Neutrophil (primary cell): ENCODE data around the gene ZFP36L1.
A peak's percentile ranks its signal among the peaks of the same experiment; 100 is the strongest.

Source experiments
- H3K27ac ChIP-seq: fragments of 200-600 bp; sonication (generic); 2 replicates; pipeline ENCODE4 v1.5.1; 2016; ENCODE audit warnings: mild to moderate bottlenecking, moderate library complexity
- H3K27me3 ChIP-seq: fragments of 200-600 bp; sonication (generic); 2 replicates; pipeline ENCODE4 v1.6.0; 2016; ENCODE audit warnings: mild to moderate bottlenecking
- H3K36me3 ChIP-seq: fragments of 200-600 bp; sonication (generic); 2 replicates; pipeline ENCODE4 v1.5.1; 2017
- H3K4me1 ChIP-seq, 2 experiments: fragments of 200-600 bp in 1 of 2; sonication (generic) in 1 of 2; 1 replicate in 1 of 2; 2 replicates in 1 of 2; pipeline versions ENCODE4 v1.5.1 to v1.6.1; 2013 to 2016; ENCODE audit warnings: low read depth in 1 of 2, low read length in 1 of 2, mild to moderate bottlenecking in 1 of 2, moderate library complexity in 1 of 2; ENCODE audit not compliant: control insufficient read depth in 1 of 2, insufficient read depth in 1 of 2
- H3K4me3 ChIP-seq, 2 experiments: fragments of 200-600 bp in 1 of 2; sonication (generic) in 1 of 2; 1 replicate in 1 of 2; 2 replicates in 1 of 2; pipeline ENCODE4 v1.5.1; 2013 to 2016; ENCODE audit warnings: low read depth in 1 of 2, low read length in 1 of 2, mild to moderate bottlenecking in 1 of 2, moderate library complexity in 1 of 2
- H3K9me3 ChIP-seq: fragments of 200-600 bp; sonication (generic); 2 replicates; pipeline ENCODE4 v1.5.1; 2016
- TF ChIP-seq, protein P1 (sequence below): fragments of 200-600 bp; sonication (generic); IDR thresholded peaks from 2 replicates; pipeline ENCODE4 v1.5.1; 2016; ENCODE audit warnings: antibody characterized with exemption

The ZFP36L1 gene

DNA sequence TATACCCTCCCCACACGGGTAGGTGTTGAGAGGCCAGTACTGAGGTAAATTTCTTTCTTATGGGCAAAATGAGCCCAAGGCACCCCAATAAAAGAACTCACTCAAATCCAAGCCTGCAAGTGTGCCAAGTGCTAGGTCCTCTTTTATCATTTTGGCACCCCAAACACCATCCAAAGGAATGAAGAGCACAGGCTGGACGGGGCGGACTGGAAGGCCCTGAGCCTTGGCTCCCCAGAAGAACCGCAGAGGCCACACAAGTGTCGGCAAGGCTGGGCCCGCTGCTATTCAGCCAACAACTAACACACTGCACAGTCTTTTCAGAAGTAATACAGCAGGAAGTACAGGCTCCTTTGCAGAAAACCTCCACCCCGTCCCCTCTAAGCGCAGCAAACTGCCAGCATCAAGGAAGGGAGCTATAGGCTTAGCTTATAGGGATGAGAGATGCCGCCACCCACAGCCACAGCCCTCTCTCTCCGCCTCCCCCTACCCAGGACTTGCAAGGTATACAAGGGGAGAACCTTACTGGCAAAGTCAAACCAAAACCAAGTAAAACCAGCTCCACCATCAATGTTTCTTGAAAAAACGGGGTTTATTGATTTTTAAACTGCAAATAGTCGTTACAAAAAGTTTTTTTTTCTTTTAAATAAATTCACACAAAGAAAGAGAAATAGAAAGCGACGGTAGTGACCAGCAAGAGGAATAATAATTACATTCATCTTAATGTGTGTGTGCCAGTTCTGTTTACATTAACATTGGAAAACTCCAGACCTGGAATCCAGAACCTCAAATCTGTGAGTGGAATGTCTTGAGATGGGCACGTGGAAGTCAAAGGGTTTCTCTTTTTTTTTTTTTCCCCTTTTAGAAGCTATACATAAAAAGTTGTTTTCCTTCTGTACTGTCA, 5.5 kb downstream of the ZFP36L1 start:
- Histone ChIP-seq H3K9me3 (peaks cover 4% of the 10 kb centered on the region), H3K36me3 (peaks cover 57% of the 10 kb centered on the region), H3K4me3 (peak overlapping the region; percentile 74 to 99), H3K27ac (peak overlapping the region; percentile 100), H3K27me3 (peaks cover 20% of the 10 kb centered on the region), H3K4me1 (peaks cover 40 to 50% of the 10 kb centered on the region in 2 experiments)
- TF ChIP-seq, protein P1, sequence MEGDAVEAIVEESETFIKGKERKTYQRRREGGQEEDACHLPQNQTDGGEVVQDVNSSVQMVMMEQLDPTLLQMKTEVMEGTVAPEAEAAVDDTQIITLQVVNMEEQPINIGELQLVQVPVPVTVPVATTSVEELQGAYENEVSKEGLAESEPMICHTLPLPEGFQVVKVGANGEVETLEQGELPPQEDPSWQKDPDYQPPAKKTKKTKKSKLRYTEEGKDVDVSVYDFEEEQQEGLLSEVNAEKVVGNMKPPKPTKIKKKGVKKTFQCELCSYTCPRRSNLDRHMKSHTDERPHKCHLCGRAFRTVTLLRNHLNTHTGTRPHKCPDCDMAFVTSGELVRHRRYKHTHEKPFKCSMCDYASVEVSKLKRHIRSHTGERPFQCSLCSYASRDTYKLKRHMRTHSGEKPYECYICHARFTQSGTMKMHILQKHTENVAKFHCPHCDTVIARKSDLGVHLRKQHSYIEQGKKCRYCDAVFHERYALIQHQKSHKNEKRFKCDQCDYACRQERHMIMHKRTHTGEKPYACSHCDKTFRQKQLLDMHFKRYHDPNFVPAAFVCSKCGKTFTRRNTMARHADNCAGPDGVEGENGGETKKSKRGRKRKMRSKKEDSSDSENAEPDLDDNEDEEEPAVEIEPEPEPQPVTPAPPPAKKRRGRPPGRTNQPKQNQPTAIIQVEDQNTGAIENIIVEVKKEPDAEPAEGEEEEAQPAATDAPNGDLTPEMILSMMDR: no peak

DNA sequence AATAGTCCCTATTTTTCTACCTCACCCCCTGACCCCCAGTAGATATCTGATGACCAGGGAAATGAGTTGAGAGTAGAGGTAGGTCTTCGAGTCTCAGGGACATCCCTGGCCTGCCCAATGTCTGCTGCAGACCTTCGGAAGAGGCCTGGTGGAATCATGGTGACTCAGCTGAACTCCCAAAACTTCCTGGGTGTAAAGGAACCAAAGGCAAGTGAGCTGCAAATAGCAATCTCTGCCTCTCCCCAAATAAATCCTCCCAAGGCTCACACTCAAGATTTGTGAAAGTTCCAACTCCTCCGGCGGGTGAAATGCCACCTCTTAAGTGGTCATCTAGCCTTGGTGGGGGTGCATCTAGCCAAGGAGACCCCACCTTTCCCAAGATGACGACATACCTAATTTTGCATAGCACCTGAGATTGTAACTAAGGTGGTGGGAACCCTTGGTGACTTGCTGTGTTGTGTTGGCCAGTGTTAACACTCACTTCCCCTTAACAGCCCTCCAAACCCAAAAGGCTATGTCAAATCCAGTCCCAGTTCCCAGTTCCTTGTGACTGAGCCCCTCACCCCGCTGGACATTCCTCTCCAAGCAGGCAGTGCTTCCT, 6.3 kb downstream of the ZFP36L1 start:
- H3K27me3 ChIP-seq: peaks cover 27% of the 10 kb centered on the region
- peaks cover 55% of the 10 kb centered on the region for H3K36me3 ChIP-seq
- peaks cover 40 to 50% of the 10 kb centered on the region in 2 experiments for H3K4me1 ChIP-seq
- H3K9me3 ChIP-seq: peaks cover 4% of the 10 kb centered on the region
- H3K4me3 ChIP-seq: no peak overlapping the region
- peak overlapping the region; percentile 100 for H3K27ac ChIP-seq
- TF ChIP-seq, protein P1: no peak

DNA sequence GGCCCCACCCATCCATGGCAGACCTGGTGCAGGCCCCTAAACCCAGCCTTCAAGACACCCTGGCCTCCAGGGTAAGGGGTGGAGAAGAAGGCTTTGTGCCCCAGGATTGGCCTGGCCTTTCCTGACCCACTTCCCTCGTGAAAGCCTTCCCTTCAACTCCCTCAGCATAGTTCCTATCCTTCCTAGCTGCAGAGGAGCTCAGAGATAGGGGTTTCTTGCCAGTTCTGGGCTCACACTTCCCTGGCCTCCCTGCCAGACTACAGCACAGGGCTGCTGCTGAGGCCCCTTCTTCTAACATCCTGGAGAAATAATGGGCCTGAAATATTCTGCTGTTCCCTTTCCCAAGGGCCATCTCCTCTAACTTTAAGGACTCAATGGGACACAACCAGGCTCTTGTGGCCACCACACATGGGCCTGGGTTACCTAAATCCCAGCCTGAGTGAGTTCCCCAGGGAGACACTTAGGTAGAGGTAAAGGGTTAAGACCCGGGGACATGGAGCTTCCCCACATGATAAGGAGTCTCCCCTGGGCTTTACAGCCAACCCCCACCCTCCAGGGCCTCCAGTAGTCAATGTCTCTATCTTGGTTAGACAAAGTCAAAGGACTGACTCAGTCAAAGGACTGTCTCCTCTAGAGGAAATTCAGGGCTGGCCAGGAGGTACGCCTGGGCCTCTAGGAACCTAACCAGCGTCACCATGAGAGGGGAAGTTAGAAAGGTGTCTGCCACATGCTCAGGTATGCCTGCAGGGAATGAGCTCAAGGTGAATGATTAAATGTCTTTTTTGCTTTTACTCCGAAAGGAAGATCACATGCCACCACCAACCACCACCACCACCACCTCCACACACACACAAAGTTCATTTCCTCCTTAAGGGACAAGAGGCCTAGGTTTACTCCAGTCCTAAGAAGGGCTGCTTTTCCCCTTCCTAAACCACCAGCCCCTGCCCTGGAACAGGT, 7.1 kb downstream of the ZFP36L1 start:
- Histone ChIP-seq H3K27ac (peak overlapping the region; percentile 100), H3K9me3 (peaks cover 4% of the 10 kb centered on the region), H3K4me1 (peaks cover 44 to 56% of the 10 kb centered on the region in 2 experiments), H3K27me3 (peaks cover 35% of the 10 kb centered on the region), H3K4me3 (no peak overlapping the region), H3K36me3 (peaks cover 47% of the 10 kb centered on the region)
- TF ChIP-seq, protein P1: no peak

DNA sequence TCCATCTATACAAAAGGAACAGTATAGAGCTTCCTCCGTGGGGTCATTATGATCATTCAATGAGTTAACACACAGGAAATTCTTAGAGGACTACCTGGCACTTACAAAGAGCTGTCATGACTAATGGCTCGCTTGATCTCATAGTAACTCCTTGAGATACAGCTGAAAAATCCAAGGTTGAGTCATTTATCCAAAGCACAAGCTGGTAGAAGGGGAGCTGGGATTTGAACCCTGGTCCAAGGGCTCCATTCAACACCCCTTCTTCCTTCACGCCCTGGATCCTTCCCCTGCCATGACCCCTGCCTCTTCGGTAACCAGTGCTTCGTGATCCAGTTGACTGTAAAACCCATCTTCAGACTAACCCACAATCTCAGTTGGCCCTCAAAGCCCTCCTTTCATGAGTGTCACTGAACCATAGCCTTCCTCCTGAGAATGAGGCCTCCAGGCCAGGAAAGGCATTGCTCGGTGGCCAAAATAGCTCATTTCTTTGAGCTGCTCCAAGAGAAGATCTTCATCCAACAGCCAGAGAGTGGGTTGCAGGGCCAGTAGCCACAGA, 7.8 kb downstream of the ZFP36L1 start:
- no peaks in the 10 kb centered on the region for H3K9me3 ChIP-seq
- peak overlapping the region; percentile 100 for H3K27ac ChIP-seq
- H3K27me3 ChIP-seq: peaks cover 43% of the 10 kb centered on the region
- H3K4me1 ChIP-seq: peaks cover 44 to 52% of the 10 kb centered on the region in 2 experiments
- H3K4me3 ChIP-seq: no peak overlapping the region
- H3K36me3 ChIP-seq: peaks cover 39% of the 10 kb centered on the region
- TF ChIP-seq, protein P1: no peak
